Suprapubic skin (tissue), 4 donors: ENCODE data around the gene ALDH5A1. TPM values are rescaled to one million over a fixed set of nuclear protein-coding genes. Genes with fewer than 3 reads are reported as not detected.

Source experiments
- DNase-seq, 2 donors: peaks; one replicate each; pipeline ENCODE4 v3.0.0-alpha.2; 2019; ENCODE audit warnings: low spot score in 2 of 2
- H3K27ac ChIP-seq: fragments of 200-600 bp; sonication (generic); one replicate; pipeline ENCODE4 v1.5.1; 2019
- H3K27me3 ChIP-seq: fragments of 200-600 bp; sonication (generic); one replicate; pipeline ENCODE4 v1.5.1; 2019
- H3K36me3 ChIP-seq: fragments of 200-600 bp; sonication (generic); one replicate; pipeline ENCODE4 v1.5.1; 2019
- H3K4me1 ChIP-seq: fragments of 200-600 bp; sonication (generic); one replicate; pipeline ENCODE4 v1.5.1; 2019
- H3K4me3 ChIP-seq: fragments of 200-600 bp; sonication (generic); one replicate; pipeline ENCODE4 v1.5.1; 2019; ENCODE audit warnings: mild to moderate bottlenecking
- H3K9me3 ChIP-seq: fragments of 200-600 bp; sonication (generic); one replicate; pipeline ENCODE4 v1.5.1; 2019
- EP300 ChIP-seq: sonication (generic); formaldehyde crosslinking; IDR thresholded peaks from one replicate; pipeline ENCODE4 v1.6.1; 2017; ENCODE audit warnings: antibody characterized with exemption
- POLR2A ChIP-seq, 2 donors: fragments of 450-650 bp; IDR thresholded peaks; one replicate each; pipeline ENCODE4 v1.6.1; 2017; ENCODE audit warnings: antibody characterized with exemption in 2 of 2, mild to moderate bottlenecking in 2 of 2, moderate library complexity in 2 of 2
- POLR2AphosphoS5 ChIP-seq, 3 donors: sonication (generic); formaldehyde crosslinking; IDR thresholded peaks; one replicate each; pipeline ENCODE4 v1.6.1; 2017; ENCODE audit warnings: antibody characterized with exemption in 3 of 3
- WGBS: methylation state at CpG from one replicate; pipeline ENCODE4 v1.1.5; 2018; 5-methylcytosine and 5-hydroxymethylcytosine counted together
- total RNA-seq, 4 donors: library from RNA; depleted of rRNA; stranded (reverse); fragments of >200 nt; gene quantifications; one replicate each; pipeline ENCODE4 v1.1.0, GENCODE V29; 2016
- TF ChIP-seq, protein P1 (sequence below), 2 donors: fragments of 200-600 bp in 1 of 2; fragments of 450-650 bp in 1 of 2; sonication (generic) in 1 of 2; IDR thresholded peaks; one replicate each; pipeline ENCODE4 v1.5.1; 2016 to 2019; ENCODE audit warnings: antibody characterized with exemption in 2 of 2, mild to moderate bottlenecking in 1 of 2, moderate library complexity in 1 of 2

Gene ALDH5A1
- total RNA-seq, 4 donors from 2014 or later, result 11.2 to 16.0 (median 14.8) TPM

DNA sequence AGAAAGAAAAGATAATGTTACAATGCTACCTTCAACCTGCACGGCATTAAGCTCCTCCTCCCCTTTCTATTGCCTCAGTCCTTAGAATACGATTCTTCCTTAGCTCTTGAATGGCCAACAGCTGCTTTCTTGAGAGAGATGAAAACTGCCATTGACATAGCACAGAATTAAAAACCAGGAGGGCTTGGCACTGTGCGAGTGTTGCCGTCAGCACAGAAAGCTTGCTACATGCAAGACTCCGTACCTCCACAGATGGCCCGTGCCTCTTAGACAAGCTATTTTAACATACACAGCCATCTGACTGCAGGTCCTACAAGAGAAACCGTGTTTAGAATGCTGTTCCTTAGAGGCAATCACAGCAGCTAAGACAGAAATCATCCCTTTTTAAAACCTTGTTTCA lies 51.7 kb downstream of the ALDH5A1 start:
- Histone ChIP-seq H3K4me1 (no peaks in the 10 kb centered on the region), H3K27me3 (no peaks in the 10 kb centered on the region), H3K4me3 (no peak overlapping the region), H3K27ac (no peak overlapping the region), H3K9me3 (no peaks in the 10 kb centered on the region), H3K36me3 (no peaks in the 10 kb centered on the region)
- WGBS, result 71% methylated on average over 7 of the region's 7 CpGs
- DNase-seq, result no peak
- TF ChIP-seq, protein P1, sequence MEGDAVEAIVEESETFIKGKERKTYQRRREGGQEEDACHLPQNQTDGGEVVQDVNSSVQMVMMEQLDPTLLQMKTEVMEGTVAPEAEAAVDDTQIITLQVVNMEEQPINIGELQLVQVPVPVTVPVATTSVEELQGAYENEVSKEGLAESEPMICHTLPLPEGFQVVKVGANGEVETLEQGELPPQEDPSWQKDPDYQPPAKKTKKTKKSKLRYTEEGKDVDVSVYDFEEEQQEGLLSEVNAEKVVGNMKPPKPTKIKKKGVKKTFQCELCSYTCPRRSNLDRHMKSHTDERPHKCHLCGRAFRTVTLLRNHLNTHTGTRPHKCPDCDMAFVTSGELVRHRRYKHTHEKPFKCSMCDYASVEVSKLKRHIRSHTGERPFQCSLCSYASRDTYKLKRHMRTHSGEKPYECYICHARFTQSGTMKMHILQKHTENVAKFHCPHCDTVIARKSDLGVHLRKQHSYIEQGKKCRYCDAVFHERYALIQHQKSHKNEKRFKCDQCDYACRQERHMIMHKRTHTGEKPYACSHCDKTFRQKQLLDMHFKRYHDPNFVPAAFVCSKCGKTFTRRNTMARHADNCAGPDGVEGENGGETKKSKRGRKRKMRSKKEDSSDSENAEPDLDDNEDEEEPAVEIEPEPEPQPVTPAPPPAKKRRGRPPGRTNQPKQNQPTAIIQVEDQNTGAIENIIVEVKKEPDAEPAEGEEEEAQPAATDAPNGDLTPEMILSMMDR (IDR thresholded peaks at IDR 0.05), result no peak
- TF ChIP-seq EP300 (no peak), POLR2AphosphoS5 (IDR thresholded peaks at IDR 0.05) (no peak), POLR2A (IDR thresholded peaks at IDR 0.05) (no peak)

DNA sequence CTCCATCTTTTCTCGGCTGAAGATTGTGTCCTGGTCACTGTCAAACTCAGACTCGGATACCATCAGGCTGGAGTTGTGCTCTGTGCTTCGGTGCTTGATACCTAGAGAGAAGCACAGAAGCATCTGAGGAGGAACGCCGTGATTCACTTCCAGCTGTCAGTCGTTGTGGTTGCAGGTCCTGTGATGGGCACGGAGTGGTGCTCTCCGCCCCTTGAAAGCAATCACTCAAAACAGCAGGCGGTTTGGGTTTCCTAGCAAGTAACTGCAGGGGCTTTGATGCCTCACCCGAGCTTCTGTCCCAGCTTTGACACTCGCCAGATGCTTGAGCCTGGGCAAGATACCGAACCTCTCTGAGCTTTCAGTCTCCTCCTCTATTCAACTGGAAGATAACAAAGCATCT lies 52.5 kb downstream of the ALDH5A1 start:
- H3K27me3 ChIP-seq, result no peaks in the 10 kb centered on the region
- DNase-seq, result no peak
- H3K27ac ChIP-seq, result no peak overlapping the region
- no peaks in the 10 kb centered on the region for H3K9me3 ChIP-seq
- H3K36me3 ChIP-seq, result no peaks in the 10 kb centered on the region
- TF ChIP-seq POLR2AphosphoS5 (IDR thresholded peaks at IDR 0.05) (no peak), EP300 (no peak), POLR2A (IDR thresholded peaks at IDR 0.05) (no peak)
- TF ChIP-seq, protein P1 (IDR thresholded peaks at IDR 0.05), result no peak
- WGBS, result 34% methylated on average over 12 of the region's 12 CpGs
- H3K4me1 ChIP-seq, result no peaks in the 10 kb centered on the region
- H3K4me3 ChIP-seq, result no peak overlapping the region

DNA sequence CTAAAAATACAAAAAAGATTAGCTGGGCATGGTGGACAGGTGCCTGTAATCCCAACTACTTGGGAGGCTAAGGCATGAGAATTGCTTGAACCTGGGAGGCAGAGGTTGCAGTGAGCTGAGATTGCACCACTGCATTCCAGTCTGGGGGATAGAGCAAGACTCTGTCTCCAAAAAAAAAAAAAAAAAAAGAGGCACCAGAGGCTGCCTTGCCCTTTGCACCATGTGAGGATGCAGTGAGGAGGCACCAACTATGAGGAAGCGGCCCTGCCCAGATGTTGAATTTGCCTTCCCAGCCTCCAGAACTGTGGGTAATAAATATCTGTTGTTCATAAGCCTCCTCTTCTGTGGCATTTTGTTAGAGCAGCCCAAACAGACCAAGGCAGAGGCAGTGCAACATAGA lies 54.4 kb downstream of the ALDH5A1 start:
- Histone ChIP-seq H3K27ac (no peak overlapping the region), H3K36me3 (no peaks in the 10 kb centered on the region), H3K4me3 (no peak overlapping the region), H3K9me3 (no peaks in the 10 kb centered on the region), H3K4me1 (no peaks in the 10 kb centered on the region), H3K27me3 (no peaks in the 10 kb centered on the region)
- WGBS, result 100% methylated on average over 1 of the region's 1 CpG
- TF ChIP-seq, protein P1 (IDR thresholded peaks at IDR 0.05), result no peak
- no peak for TF ChIP-seq EP300
- TF ChIP-seq POLR2A (IDR thresholded peaks at IDR 0.05), result no peak
- TF ChIP-seq POLR2AphosphoS5 (IDR thresholded peaks at IDR 0.05), result no peak
- no peak for DNase-seq

DNA sequence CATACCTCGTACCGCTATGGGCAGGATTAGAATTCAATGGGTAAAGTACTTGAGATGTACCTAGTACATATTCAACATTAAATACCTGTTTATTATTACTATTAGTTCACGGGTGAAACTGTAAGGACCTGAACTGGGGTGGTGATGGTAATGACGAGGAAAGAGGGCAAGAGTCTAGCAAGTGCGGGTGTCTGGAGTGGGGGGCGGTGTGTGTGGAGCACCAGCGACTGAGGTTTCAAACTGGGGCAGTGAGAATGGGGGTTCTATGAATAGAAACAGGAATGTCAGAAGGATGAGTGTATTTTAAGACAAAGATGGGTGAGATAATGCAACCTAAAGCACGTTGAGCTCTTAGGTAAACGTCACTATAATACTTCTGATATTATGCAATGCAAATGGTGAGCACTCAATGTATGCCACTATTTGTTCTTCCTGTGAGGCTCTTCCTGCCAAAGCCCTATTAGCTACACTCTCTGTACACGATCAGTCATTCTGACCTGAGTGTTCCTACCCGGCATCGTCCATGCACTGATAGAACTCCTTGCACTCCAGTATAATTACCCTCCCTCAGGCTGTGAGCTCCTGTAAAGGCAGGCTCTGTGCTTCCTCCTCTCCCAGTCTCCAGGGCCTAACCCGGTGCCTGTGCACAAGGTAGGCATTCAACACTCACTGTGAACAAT lies 55.0 kb downstream of the ALDH5A1 start:
- TF ChIP-seq, protein P1 (IDR thresholded peaks at IDR 0.05), result no peak
- no peak for TF ChIP-seq POLR2A (IDR thresholded peaks at IDR 0.05)
- no peak for TF ChIP-seq POLR2AphosphoS5 (IDR thresholded peaks at IDR 0.05)
- TF ChIP-seq EP300, result no peak

DNA sequence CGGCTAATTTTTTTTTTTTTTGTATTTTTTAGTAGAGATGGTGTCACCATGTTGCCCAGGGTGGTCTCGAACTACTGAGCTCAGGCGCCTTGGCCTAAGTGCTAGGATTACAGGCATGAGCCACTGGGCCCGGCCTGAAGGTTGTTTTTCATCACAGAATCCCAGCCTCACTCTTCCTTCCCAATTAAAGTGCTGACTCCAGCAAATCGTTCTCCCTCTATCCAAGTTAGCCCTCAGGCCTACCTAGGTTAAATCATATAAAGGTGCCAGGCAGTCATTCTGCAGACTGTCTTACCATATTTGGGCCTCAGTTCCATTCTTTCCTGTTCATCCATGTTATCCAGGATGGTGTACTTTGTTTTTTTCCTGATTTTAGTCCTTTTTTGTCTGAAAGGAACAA lies 56.4 kb downstream of the ALDH5A1 start:
- 85% methylated on average over 5 of the region's 5 CpGs for WGBS
- Histone ChIP-seq H3K27me3 (no peaks in the 10 kb centered on the region), H3K36me3 (no peaks in the 10 kb centered on the region), H3K27ac (no peak overlapping the region), H3K4me1 (no peaks in the 10 kb centered on the region), H3K4me3 (no peak overlapping the region), H3K9me3 (no peaks in the 10 kb centered on the region)
- TF ChIP-seq, protein P1 (IDR thresholded peaks at IDR 0.05), result no peak
- TF ChIP-seq POLR2AphosphoS5 (IDR thresholded peaks at IDR 0.05), result no peak
- TF ChIP-seq POLR2A (IDR thresholded peaks at IDR 0.05), result no peak
- TF ChIP-seq EP300, result no peak
- DNase-seq, result no peak

More for the DNA sequence above, 55.0 kb downstream of the ALDH5A1 start:
- WGBS, result 78% methylated on average over 13 of the region's 13 CpGs
- Histone ChIP-seq H3K9me3 (no peaks in the 10 kb centered on the region), H3K27me3 (no peaks in the 10 kb centered on the region), H3K36me3 (no peaks in the 10 kb centered on the region), H3K4me1 (no peaks in the 10 kb centered on the region), H3K4me3 (no peak overlapping the region), H3K27ac (no peak overlapping the region)
- DNase-seq, result no peak
